GM12892 (cell line): ENCODE results near the gene ZNF620.

Experiments
- POLR2A ChIP-seq: IDR thresholded peaks from 2 replicates; pipeline ENCODE4 v1.6.1; 2011; ENCODE audit warnings: low read depth, low read length, control low read depth
- POLR2AphosphoS5 ChIP-seq: IDR thresholded peaks from 2 replicates; pipeline ENCODE4 v1.6.1; 2011; ENCODE audit warnings: low read depth, low read length, control low read depth
- TAF1 ChIP-seq: IDR thresholded peaks from 2 replicates; pipeline ENCODE4 v1.6.1; 2011; ENCODE audit warnings: low read depth, mild to moderate bottlenecking, control low read depth, low read length, borderline replicate concordance

DNA sequence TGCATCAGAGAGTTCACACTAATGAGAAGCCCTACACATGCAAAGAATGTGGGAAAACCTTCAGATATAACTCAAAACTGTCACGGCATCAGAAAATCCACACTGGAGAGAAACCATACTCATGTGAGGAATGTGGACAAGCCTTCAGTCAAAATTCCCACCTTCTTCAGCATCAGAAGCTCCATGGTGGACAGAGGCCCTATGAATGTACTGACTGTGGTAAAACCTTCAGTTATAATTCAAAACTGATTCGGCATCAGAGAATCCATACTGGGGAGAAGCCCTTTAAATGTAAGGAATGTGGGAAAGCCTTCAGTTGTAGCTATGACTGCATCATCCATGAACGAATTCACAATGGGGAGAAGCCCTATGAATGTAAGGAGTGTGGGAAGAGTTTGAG lies 18.7 kb upstream of the ZNF620 start:
- TF ChIP-seq POLR2A (no peak), POLR2AphosphoS5 (no peak), TAF1 (no peak)
